ELR (cell line): Measurements from ENCODE around the gene DAD1.

Experiments used
- DNase-seq: peaks from one replicate; pipeline ENCODE4 v3.0.0-alpha.2; 2015; ENCODE audit warnings: low read depth

DAD1 gene

DNA sequence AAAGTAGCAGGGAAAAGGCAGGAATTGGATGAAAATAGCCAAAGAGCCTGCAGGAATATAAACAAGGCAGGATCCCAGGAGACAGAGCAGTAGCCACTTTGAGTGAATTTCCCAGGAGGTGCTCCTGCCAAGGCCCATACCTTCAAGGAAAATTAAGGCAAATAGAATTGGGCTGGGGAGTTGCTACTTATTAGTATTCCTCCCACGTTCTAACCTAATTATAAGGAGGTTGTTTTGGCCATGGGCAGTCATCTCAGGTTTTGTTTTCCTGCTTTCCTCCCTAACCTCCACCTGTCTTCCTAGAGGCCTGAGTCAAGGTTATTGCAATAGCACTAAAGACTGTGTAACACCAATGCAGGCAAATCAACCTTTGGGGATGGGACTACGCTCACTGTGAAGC, 73.1 kb downstream of the DAD1 start:
- DNase-seq, result no peak
